CD14-positive monocyte (primary cell): ENCODE data around the gene ZNF586. TPM values are rescaled to one million over a fixed set of nuclear protein-coding genes. Genes with fewer than 3 reads are reported as not detected.
"Not testable (repeated sequence)": the region's sequence is repeated elsewhere in the genome, so short reads cannot be mapped to it uniquely, and the experiment has no call there.

ENCODE experiments used
- DNase-seq, 3 donors: peaks; one replicate each; pipeline ENCODE4 v3.0.0-alpha.2; 2011 to 2022
- H2AFZ ChIP-seq: 2 replicates; pipeline ENCODE4 v1.6.0; 2012; ENCODE audit warnings: mild to moderate bottlenecking, low read depth, low read length, inconsistent platforms; ENCODE audit not compliant: insufficient read depth, poor library complexity, severe bottlenecking
- H3K27ac ChIP-seq, 2 donors: 1 replicate in 1 of 2; 2 replicates in 1 of 2; pipeline ENCODE4 v1.5.1; 2012 to 2013; ENCODE audit warnings: low read length in 2 of 2, control low read depth in 1 of 2, inconsistent platforms in 1 of 2, low read depth in 1 of 2, mild to moderate bottlenecking in 1 of 2
- H3K27me3 ChIP-seq, 2 donors: one replicate each; pipeline versions ENCODE4 v1.6.0 to v1.6.1; 2011 to 2013; ENCODE audit warnings: low read length in 2 of 2; ENCODE audit not compliant: control insufficient read depth in 2 of 2, insufficient read depth in 2 of 2
- H3K36me3 ChIP-seq, 2 donors: replicated peaks in 1 of 2; 1 replicate in 1 of 2; 2 replicates in 1 of 2; pipeline versions ENCODE4 v1.5.1 to v1.6.1; 2012 to 2013; ENCODE audit warnings: low read length in 2 of 2, control low read depth in 1 of 2, inconsistent platforms in 1 of 2, mild to moderate bottlenecking in 1 of 2; ENCODE audit not compliant: insufficient read depth in 2 of 2, control insufficient read depth in 1 of 2
- H3K4me1 ChIP-seq, 2 donors: 1 replicate in 1 of 2; 2 replicates in 1 of 2; pipeline versions ENCODE4 v1.5.1 to v1.6.1; 2012 to 2013; ENCODE audit warnings: low read length in 2 of 2, control low read depth in 1 of 2, inconsistent platforms in 1 of 2, mild to moderate bottlenecking in 1 of 2, moderate library complexity in 1 of 2; ENCODE audit not compliant: insufficient read depth in 2 of 2, control insufficient read depth in 1 of 2
- H3K4me2 ChIP-seq: replicated peaks from 2 replicates; pipeline ENCODE3; 2012; ENCODE audit warnings: low read length, moderate library complexity, mild to moderate bottlenecking; ENCODE audit not compliant: poor library complexity, severe bottlenecking; ENCODE audit errors: extremely low read depth
- H3K4me3 ChIP-seq, 3 experiments: fragments of 200-600 bp in 1 of 3; sonication (generic) in 1 of 3; replicated peaks in 1 of 3; 1 replicate in 2 of 3; 2 replicates in 1 of 3; pipeline ENCODE4 v1.5.1; 2011 to 2013; ENCODE audit warnings: low read length in 3 of 3, mild to moderate bottlenecking in 3 of 3, control low read depth in 2 of 3, low read depth in 2 of 3, inconsistent platforms in 1 of 3, moderate library complexity in 1 of 3
- H3K79me2 ChIP-seq: 2 replicates; pipeline ENCODE4 v1.6.0; 2012; ENCODE audit warnings: mild to moderate bottlenecking, control low read depth, inconsistent platforms, low read length, moderate library complexity; ENCODE audit not compliant: insufficient read depth
- H3K9ac ChIP-seq: 2 replicates; pipeline ENCODE4 v1.6.0; 2017; ENCODE audit warnings: low read length, mild to moderate bottlenecking; ENCODE audit not compliant: insufficient read depth, poor library complexity, severe bottlenecking
- H3K9me3 ChIP-seq, 2 donors: replicated peaks in 1 of 2; 1 replicate in 1 of 2; 2 replicates in 1 of 2; pipeline versions ENCODE4 v1.5.1 to v1.6.1; 2012 to 2013; ENCODE audit warnings: low read length in 2 of 2, control low read depth in 1 of 2; ENCODE audit not compliant: control insufficient read depth in 1 of 2, insufficient read depth in 1 of 2
- H4K20me1 ChIP-seq: 2 replicates; pipeline ENCODE4 v1.6.0; 2012; ENCODE audit warnings: mild to moderate bottlenecking, low read length, control low read depth, moderate library complexity; ENCODE audit not compliant: insufficient read depth
- H3K27ac Mint-ChIP-seq, 7 donors: one replicate each; pipeline ENCODE4 v1.8.0; 2020; ENCODE audit warnings: mild to moderate bottlenecking in 7 of 7, mixed read lengths in 7 of 7, moderate library complexity in 6 of 7, inconsistent platforms in 2 of 7
- H3K27me3 Mint-ChIP-seq, 3 donors: one replicate each; pipeline ENCODE4 v1.8.0; 2021 to 2022; ENCODE audit warnings: low read depth in 3 of 3, mild to moderate bottlenecking in 3 of 3, mixed read lengths in 3 of 3, moderate library complexity in 3 of 3, inconsistent platforms in 1 of 3
- H3K36me3 Mint-ChIP-seq, 2 donors: one replicate each; pipeline ENCODE4 v1.8.0; 2020; ENCODE audit warnings: mixed read lengths in 2 of 2, inconsistent platforms in 1 of 2, mild to moderate bottlenecking in 1 of 2
- H3K4me1 Mint-ChIP-seq: one replicate; pipeline ENCODE4 v1.8.0; 2020; ENCODE audit warnings: mild to moderate bottlenecking, mixed read lengths
- H3K4me3 Mint-ChIP-seq, 2 donors: one replicate each; pipeline ENCODE4 v1.8.0; 2020; ENCODE audit warnings: mild to moderate bottlenecking in 2 of 2, mixed read lengths in 2 of 2, moderate library complexity in 1 of 2
- H3K9me3 Mint-ChIP-seq, 7 donors: one replicate each; pipeline ENCODE4 v1.8.0; 2020 to 2022; ENCODE audit warnings: mixed read lengths in 7 of 7, mild to moderate bottlenecking in 6 of 7, moderate library complexity in 6 of 7, inconsistent platforms in 2 of 7
- whole genome bisulfite sequencing: methylation state at CpG from one replicate; pipeline ENCODE4 v1.1.5; 2013; ENCODE audit warnings: missing lambda C conversion rate; ENCODE audit not compliant: insufficient coverage; 5-methylcytosine and 5-hydroxymethylcytosine counted together
- intact Hi-C, 2 donors: fragments of 100-400 bp; cut with micrococcal nuclease; formaldehyde crosslinking; loops; one replicate each; pipeline versions ENCODE4 v1.15.0 to v1.15.1; 2023
- polyA plus RNA-seq, 3 donors: library from polyadenylated mRNA; depleted of rRNA in 1 of 3; unstranded in 2 of 3; stranded (reverse) in 1 of 3; fragments of 300-500 nt in 2 of 3; fragments of >200 nt in 1 of 3; fragmentation: Illumina TruSeq in 2 of 3; gene quantifications; 1 replicate in 2 of 3; 2 replicates in 1 of 3; pipeline ENCODE4 v1.2.3, GENCODE V29; 2012 to 2021

The ZNF586 gene
- polyA plus RNA-seq, 3 donors = 7.7 to 10.5 (median 10.2) TPM

- H4K20me1 ChIP-seq, H3K27ac Mint-ChIP-seq, H2AFZ ChIP-seq, H3K36me3 ChIP-seq, H3K27me3 Mint-ChIP-seq, DNase-seq, H3K4me3 ChIP-seq, H3K9me3 Mint-ChIP-seq, H3K4me2 ChIP-seq, intact Hi-C loops, H3K9me3 ChIP-seq, H3K4me3 Mint-ChIP-seq, H3K9ac ChIP-seq, H3K27me3 ChIP-seq, H3K27ac ChIP-seq: not testable (repeated sequence)
- Histone ChIP-seq H3K4me1 (peaks cover 12 to 22% of the 10 kb centered on the region in 2 donors), H3K79me2 (peaks cover 60% of the 10 kb centered on the region)
- WGBS = no CpG with 5 or more reads among the region's 3 CpGs
- peaks cover 25% of the 10 kb centered on the region for H3K4me1 Mint-ChIP-seq
- peaks cover 17 to 25% of the 10 kb centered on the region in 2 donors for H3K36me3 Mint-ChIP-seq
These were observed 52.0 kb downstream of the ZNF586 start for GRCh38 chr19:57821501-57821900.

DNA sequence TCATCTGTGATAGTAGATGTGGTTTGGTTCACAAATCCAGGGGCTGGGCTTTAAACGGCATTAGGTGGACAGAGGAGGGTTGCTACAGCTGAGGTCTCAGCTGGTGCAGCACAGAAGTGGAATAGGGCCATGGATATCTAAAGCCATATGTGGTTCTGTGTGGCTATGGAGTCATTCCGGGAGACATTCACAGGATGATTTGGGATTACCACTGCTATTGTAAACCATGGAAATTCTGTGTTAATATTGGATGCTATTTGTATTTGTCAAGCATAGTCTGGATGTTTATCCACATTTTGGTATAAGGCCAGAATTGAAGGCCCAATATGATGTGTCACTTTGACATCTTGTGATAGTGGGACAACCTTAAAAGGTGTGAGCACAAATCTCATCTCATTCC lies 53.7 kb downstream of the ZNF586 start:
- intact Hi-C loops, H3K36me3 ChIP-seq, H3K9me3 Mint-ChIP-seq, H3K4me3 ChIP-seq, H3K4me3 Mint-ChIP-seq, H3K27me3 Mint-ChIP-seq, H3K4me2 ChIP-seq, DNase-seq, H3K27ac ChIP-seq, H3K9me3 ChIP-seq, H3K27me3 ChIP-seq, H4K20me1 ChIP-seq, H3K9ac ChIP-seq, H2AFZ ChIP-seq: not testable (repeated sequence)
- Mint-ChIP-seq H3K36me3 (peaks cover 21 to 38% of the 10 kb centered on the region in 2 donors), H3K27ac (peak overlapping the region in 1 of 7 donors; percentile 8), H3K4me1 (peaks cover 25% of the 10 kb centered on the region)
- Histone ChIP-seq H3K4me1 (peaks cover 12 to 22% of the 10 kb centered on the region in 2 donors), H3K79me2 (peaks cover 69% of the 10 kb centered on the region)
- no CpG with 5 or more reads among the region's 2 CpGs for WGBS

GRCh38 chr19:57823608-57824007 lies 54.1 kb downstream of the ZNF586 start:
- H3K27me3 ChIP-seq, H3K27ac ChIP-seq, H3K9ac ChIP-seq, intact Hi-C loops, H2AFZ ChIP-seq, H3K4me2 ChIP-seq, H3K9me3 Mint-ChIP-seq, H3K4me3 Mint-ChIP-seq, H3K36me3 ChIP-seq, DNase-seq, H3K4me3 ChIP-seq, H3K27me3 Mint-ChIP-seq, H4K20me1 ChIP-seq, H3K9me3 ChIP-seq: not testable (repeated sequence)
- Mint-ChIP-seq H3K27ac (peak overlapping the region in 1 of 7 donors; percentile 13), H3K36me3 (peaks cover 21 to 38% of the 10 kb centered on the region in 2 donors), H3K4me1 (peaks cover 21% of the 10 kb centered on the region)
- Histone ChIP-seq H3K79me2 (peaks cover 71% of the 10 kb centered on the region), H3K4me1 (peaks cover 11 to 21% of the 10 kb centered on the region in 2 donors)
- 100% methylated on average over 4 of the region's 4 CpGs for WGBS
